Activated T-cell treated with anti-CD3 and anti-CD28 coated beads for 4 hours (primary cell): ENCODE data around the gene PNKP.

Experiments used
- DNase-seq: peaks from one replicate; pipeline ENCODE4 v3.0.0-alpha.2; 2020

The PNKP gene

GRCh38 chr19:49866933-49867782, at the start of gene PNKP:
TSS of gene PNKP (minus strand) at chr19:49867576. CDS start at chr19:49867204, 372 bp downstream.
- DNase-seq, result peak; percentile 94

- DNase-seq, result no peak
Measured at GRCh38 chr19:49915271-49915670, 47.9 kb upstream of the PNKP start.

DNA sequence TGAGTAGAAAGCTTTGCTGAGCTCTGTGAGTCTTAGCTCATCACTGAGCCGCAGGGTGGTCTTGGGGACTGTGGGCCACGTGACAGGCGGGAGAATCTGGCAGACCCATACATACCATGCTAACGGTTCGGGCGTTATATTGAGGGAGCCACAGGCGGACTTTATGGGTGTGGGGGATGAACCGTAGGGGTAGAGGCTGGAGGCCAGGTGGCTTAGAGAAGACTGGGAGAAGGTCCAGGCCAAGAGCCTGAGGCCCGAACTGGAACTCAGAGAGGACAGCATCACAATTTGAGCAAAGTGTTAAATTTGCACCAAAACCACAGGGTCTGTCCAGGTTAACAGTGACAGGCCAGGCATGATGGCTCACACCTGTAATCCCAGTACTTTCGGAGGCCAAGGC, 46.3 kb upstream of the PNKP start:
- DNase-seq, result no peak

DNA sequence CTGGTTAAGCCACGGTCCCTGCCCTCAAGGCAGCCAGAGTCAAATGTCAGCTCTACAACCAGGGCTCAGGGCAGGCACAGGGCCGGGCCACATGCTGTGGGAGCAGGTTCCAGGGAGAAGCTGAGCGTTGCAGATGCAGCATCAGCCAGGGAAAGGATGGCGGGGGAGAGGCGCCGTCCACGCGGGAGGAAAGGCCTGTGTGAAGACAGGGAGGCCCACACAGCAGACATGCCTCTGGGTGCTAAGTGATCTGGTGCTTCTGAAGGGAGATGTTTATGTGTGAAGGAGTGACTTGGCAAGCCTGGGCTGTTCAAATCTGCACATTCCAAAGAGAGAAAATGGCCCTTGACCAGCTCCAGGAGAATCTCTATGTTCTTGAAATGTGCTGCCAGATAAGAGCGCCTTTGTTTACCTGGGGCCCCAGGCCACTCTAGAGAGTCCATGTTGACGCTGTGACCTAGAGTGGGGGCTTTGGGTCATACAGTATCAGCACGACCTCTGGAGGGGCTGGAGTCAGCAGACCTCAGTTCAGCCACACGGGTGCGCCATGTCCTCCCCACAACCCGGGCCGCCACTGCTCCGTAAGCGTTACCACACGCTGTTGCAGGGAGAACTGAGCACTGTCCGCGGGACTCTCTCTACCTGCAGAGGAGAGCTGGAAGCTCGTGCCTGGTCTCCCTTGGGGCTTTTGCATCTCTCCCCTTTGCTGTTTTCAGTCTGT, 45.7 kb upstream of the PNKP start:
- DNase-seq, result no peak

DNA sequence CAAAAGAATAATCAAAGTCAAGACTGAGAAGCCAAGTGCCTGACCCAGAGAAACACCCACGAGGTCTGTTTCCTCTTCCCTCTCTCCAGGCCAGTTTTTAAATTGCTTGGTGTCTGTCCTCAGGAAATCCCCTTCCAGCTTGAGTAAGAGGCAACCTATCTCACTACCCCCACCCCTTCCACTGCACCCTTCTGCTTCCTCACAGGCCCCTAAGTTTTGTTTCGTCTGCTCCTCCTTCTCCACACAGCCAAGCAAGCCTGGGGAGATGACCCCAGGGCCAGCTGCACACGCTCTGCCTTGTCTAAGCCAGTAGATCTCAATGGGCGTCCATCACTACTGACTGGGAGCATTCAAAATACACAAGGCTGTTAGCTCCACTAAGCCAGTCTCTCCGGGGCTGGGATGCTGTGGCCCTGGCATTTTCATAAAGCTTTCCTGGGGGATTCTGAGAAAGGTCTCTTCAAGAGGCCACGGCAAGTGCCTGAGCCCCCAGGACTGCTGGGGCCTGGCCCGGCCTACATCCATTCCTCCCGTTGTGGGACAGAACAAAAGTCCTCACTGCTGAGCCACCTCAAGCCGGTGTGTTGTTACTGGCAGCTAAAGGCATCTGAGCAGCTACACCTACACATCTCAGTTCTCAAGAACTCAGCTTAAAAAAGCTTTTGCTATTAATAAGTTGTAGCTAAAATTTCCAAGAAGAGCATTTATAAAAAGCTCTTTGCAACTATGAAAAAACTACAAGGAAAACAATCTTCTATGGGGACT, 44.2 kb upstream of the PNKP start:
- no peak for DNase-seq

DNA sequence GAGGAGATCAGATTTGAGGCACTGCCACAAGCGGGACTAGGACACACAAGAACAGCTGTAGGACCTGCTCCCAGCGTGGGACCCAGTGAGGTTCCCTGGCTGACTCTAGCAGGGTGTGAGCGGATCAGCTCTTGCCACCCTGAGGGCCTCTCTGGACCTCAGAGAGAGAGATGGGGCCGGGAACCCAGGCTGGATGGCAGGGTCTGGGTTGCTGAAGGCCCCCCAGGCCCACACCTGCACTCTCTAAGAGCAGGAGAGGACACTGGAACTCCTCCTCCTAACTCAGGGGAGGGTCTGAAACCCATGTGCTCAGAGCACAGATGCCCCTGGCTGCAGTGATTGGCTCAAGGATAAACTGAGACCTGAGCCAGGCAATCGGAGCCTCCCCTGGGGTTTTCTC, 42.8 kb upstream of the PNKP start:
- no peak for DNase-seq

DNA sequence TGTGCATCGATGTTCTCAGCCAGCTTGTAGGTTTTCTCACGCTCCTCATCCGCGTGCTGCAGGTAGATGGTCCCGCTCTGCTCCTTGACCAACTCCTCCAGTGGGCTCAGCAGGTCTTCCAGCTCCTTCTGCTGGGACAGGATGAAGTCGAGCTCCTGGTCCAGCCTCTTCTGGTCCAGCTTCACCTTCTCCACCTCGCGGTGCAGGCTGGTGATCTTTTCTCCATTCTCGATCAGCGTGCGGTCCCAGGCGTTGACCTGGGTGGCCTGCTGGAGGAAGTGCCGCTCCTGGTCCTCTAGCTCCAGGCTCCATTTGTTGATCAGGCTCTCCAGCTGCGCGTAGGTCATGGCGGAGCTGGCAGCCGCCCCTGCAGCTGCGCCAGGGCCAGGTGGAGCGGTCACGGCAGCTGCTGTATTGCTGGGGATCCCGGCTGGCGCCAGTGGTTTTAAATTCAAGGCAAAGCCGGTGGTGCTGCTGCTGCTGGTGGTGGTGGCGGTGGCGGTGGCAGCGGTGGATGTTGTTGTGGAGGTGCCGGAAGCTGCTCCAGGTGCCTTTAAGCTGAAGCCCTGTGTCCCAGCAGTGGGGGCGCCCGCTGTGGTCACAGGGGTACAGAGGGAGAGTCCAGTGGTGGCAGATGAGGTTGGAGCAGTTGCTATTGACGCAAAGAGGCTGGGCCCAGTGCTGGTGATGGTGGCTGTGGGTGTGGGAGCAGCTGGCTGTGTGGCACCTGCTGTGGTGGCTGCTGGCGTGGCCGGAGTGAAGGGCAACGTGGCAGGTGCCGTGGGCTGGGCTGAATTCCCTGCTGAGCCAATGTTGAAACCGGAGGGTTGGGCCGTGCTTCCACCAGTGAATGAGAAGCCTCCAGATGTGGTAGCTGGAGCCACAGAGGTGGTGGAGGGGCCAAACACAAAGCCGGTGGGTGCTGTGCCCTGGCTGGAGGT, 41.4 kb upstream of the PNKP start:
- no peak for DNase-seq

GRCh38 chr19:49907745-49908446, 40.5 kb upstream of the PNKP start:
- no peak for DNase-seq

DNA sequence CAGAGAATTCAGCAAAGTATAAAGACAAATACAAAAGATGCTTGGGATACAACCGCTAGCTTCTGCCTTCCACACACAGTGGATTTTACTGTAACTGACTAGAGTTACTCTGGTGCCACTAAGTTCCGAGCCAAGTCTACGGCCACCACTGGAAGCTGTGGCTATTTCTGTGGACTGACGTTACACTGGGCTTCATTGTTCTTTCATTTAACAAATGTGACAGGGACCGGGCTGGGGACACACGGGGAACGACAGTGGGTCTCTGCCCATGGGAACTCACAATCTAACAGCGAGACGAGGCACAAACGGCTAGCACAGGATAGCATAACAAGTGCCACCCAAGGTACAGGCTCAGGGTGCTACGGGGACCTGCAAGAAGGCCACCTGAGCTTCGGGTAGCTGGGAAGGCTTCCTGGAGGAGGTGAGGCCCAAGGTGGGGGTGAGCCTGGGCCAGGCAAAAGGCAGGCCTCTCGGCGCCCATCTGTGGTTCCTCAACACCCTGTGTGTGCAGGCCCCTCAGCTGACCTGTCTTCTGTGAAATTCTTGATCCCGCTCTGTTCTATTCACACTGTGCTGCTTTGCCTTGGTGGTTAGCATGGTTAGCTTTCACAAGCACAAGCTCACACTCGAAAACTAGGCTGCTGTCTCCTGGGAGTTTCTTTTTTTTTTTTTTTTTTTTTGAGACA, 39.6 kb upstream of the PNKP start:
- DNase-seq, result no peak

- DNase-seq, result no peak
Measured at GRCh38 chr19:49904136-49904535, 36.8 kb upstream of the PNKP start.

- DNase-seq, result peak; percentile 55
Measured at GRCh38 chr19:49896863-49897621, 29.7 kb upstream of the PNKP start, which contains the start of gene IL4I1. TSS of gene IL4I1 (minus strand) at chr19:49896887. CDS start at chr19:49896160, 727 bp downstream.

DNA sequence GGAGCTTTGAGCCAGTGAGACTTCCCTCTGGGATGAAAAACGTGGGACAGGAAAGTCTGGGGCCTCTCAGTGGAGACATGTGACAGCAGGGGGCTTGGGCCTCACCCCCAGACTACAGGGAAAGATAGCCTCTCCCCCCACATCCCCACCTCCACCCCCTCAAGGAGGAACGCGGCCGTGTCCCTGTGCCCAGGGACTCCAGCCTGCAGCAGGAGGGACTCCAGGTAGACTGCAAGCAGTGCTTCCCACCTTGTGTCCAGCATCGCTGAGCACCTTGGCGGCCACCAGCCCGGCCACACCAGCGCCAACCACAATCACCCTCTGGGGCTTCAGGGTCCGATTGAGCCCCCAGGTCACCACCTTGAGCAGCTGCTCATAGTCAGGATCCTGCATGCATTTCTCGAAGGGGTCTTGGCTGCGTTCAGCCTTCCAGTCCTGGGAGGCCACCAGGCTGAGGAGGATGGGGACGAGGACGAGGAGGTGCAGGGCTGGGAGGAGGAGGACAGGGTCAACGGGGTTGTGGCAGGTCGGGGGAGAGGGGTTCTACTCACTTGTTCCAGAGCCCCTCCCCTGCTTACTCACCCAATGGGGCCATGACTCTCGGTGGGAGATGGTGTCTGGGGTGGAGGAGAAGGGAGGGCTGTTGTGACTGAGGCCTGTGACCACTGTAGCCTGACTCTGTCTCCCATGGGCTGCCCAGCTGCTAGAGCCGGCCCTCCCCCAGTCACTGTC, 28.4 kb upstream of the PNKP start:
- DNase-seq, result peak; percentile 15

DNA sequence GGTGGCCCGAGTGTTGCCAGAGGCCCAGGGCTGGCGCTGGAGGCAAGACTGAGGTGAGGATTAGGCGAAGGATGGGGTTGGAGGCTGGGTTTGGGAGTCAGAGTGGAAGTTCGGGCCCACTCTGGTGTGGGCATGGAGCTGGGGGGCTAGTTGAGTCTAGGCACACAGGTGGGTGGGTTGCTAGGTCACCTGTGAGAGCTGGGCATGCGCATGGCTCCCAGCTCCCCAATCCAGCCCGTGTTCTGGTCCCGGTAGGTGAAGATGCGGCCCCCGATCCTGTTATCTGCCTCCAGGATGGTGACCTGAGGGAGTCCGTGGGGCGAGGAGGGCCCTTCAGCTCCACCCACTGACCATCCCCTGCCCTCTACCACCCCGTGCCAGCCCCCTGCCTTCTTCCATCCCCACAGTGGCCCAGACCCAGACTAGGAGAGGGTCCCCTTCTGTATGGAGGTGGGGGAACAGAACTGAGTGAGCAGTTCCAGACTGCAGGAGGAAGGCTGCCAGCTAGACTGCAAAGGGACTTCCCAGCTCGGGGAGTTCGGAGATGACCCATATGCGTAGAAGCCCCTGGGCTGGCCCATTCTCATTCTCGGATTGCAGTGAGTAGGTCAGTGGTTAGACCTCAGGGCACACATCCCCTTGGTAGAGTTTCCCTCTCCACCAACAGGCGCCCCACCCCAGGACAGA, 27.6 kb upstream of the PNKP start:
- DNase-seq, result no peak

DNA sequence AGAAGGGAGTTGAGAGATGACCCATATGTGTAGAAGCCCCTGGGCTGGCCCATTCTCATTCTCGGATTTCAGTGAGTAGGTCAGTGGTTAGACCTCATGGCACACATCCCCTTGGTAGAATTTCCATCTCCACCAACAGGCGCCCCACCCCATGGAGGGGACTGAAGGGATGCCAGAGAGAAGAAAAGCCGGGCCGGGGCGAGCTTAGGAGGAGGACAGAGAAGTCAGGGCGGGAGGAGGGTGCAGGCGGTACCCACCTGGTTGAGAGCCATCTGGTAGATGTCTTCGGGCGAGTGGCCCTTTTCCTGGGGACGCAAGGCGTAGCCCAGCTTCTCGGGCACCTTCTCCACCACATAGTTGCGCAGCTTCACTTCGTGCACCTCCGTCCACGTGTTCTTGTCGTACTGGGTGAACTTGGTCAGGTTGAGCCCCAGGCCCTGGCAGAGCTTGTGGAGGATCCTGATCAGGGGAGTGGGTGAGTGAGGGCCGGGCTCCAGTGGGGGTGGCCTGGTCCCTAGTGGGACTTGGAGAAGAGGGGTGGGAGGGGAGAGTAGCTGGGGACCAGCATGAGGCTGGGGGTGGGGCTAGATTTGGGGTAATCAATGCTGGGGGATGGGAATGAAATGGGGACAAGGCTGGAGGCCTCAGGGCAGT, 26.8 kb upstream of the PNKP start:
- DNase-seq, result no peak

DNA sequence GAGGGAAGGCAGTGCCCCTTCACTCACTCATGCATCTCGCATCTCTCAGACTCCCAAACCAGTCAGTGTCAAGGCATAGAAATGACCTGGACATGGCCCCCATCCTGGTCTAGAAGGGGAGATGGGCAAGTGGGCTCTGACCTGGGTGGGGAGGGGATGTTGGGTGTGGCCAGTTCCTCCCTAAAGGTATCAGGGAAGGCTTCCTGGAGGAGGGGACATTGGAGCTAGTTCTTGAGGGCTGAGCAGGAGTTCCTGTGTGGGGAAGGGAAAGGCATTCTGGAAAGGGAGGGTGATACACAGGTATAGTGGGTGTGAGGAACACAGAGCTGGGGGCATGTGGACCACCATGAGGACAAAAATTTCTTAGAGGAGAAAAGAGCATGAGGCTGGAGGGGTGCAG, 25.3 kb upstream of the PNKP start:
- no peak for DNase-seq

DNA sequence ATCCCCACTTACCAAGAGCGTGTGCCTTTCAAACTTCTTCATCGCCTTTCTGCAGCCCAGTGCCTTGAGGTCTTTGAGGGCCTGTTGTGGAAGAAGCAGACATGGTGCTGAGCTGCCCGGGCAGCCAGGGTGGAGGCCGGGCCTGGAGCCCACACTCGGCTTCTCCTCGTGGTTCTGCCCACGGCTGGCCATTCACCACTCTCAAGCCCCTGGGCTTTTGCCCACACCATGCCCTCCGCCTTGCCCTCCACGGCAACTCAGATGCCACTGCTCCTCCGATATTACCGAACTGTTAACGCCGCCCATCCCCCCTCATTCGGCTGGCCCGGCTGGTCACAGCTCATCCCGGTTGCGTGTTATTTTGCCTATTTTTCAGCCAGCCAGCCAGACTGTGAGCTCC, 24.0 kb upstream of the PNKP start:
- no peak for DNase-seq

GRCh38 chr19:49890349-49891311, 23.3 kb upstream of the PNKP start:
- DNase-seq, result peak; percentile 64
